HG02588 (cell line): ENCODE measurements around the gene FKRP.
"Not testable (repeated sequence)": the region's sequence is repeated elsewhere in the genome, so short reads cannot be mapped to it uniquely, and the experiment has no call there.

Source experiments
- ATAC-seq: cut with Tn5 transposase; IDR thresholded peaks from one replicate; pipeline ENCODE4 v1.9.1; 2021; ENCODE audit warnings: mild to moderate bottlenecking, moderate library complexity; ENCODE audit not compliant: unreplicated experiment

FKRP gene, protein sequence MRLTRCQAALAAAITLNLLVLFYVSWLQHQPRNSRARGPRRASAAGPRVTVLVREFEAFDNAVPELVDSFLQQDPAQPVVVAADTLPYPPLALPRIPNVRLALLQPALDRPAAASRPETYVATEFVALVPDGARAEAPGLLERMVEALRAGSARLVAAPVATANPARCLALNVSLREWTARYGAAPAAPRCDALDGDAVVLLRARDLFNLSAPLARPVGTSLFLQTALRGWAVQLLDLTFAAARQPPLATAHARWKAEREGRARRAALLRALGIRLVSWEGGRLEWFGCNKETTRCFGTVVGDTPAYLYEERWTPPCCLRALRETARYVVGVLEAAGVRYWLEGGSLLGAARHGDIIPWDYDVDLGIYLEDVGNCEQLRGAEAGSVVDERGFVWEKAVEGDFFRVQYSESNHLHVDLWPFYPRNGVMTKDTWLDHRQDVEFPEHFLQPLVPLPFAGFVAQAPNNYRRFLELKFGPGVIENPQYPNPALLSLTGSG

GRCh38 chr19:46745521-46746280 lies at the start of gene FKRP:
Gene FKRP, plus strand, starts transcription at chr19:46746057. Its CDS starts 9,394 bp downstream, at chr19:46755451.
- ATAC-seq, result peak; percentile 52

DNA sequence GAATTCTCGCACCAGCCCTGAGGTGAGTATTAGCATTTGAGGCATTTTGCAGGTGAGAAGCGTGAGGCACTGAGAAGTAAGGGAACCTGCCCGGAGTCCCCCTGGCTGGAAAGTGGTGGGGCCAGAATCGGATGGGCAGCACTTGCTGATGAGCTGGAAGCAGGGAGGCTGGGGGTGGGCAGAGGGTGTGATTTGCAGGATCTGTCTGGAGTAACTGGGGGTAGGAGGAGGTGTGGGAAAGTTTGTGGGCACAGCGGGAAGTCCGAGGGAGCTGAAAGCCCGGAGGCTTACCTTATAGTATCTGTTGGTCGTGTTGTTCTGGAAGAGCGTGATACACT lies 49.0 kb upstream of the FKRP start:
- ATAC-seq, result no peak

GRCh38 chr19:46697204-46697960 lies 48.5 kb upstream of the FKRP start:
- no peak for ATAC-seq

- ATAC-seq, result no peak
These were observed 47.2 kb upstream of the FKRP start for GRCh38 chr19:46698395-46699321.

DNA sequence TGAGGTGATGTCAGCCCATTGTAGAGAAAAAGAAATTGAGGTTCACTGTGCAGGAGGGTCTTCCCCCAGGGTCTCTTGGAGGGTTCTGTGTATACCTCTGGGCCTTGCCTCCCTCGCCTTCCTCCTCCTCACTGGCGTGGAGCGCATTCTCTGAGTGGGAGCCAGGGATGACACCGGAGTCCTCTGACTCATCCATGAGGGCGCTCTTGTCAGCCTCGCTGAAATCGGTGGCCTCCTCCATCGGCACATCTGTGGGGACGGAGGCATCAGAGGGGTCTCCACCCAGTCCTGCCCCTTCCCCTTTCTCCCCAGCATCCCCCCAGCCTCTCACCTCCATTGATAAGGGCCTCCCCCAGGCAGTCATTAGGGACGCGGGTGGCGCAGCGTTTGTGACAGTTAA lies 45.2 kb upstream of the FKRP start:
- no peak for ATAC-seq

DNA sequence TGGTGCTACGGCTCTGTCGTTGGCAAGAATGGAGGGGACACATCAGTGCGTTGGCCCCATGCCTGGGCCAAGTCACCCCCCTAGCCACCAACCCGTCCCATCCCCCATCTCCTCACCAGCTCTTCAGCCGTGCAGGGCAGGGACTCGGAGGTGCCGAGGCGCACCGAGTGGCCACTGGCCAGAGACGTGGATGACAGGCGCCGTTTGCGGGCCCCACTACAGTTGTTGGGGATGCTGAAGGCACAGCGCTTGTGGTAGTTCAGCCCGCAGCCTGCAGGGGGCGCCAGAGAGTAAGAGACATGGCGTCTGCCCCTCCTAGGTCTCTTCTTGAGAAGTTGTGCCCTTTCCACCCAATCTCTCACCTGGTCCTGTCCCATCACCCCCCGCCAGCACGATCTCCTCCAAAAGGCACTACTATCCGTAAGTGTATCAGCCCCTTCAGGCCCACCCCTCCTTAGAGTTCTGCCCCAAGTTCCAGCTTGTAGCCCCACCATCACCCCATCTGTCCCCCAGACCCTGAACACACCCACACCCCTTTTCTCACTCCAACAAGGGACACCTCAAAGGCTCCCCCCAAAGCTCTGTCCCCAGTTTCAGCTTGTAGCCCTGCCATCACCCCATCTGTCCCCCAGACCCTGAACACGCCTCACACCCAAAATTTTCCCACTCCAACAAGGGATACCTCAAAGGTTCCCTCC lies 41.3 kb upstream of the FKRP start:
- ATAC-seq, result no peak

DNA sequence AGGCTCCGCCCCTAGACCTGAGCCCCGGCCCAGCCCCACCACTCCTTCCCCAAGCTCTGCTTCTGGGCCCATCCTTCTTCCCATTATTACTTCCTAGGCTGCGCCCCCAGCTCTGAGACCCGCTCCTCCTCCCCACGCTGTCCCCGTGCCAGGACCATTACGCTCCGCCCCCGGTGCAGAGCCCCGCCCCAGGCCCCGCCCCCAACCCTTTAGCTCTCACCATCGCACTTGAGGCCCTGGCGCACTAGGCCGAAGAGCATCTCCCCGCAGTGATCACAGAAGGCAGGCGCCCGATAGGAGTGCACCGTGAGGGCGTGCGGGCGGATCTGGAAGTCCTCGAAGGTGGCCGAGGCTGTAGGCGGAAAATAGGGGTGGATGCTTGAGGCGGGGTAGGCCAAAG lies 35.2 kb upstream of the FKRP start:
- ATAC-seq, result no peak

DNA sequence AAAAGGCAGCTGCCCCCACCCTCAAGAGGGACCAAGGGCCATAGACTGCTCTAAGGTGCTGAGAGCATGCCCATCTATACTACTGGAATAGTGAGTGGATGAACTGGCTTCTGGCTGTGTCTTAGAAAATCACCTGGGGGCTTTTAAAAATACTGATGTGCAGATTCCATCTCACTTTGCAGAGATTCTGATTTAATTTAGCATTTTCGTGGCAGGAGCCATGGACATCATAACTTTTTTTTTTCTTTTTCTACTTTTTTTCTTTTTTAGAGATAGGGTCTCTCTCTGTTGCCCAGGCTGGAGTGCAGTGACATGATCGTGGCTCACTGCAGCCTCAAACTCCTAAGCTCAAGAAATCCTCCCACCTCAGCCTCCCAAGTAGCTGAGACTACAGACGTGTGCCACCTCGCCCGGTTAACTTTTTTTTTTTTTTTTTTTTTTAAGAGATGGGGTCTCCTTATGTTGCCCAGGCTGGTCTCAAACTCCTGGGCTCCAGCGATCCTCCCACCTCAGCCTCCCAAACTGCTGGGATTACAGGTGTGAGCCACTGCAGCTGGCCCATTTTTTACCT lies 33.0 kb upstream of the FKRP start:
- not testable (repeated sequence) for ATAC-seq

- ATAC-seq, result no peak
These were observed 31.9 kb upstream of the FKRP start for GRCh38 chr19:46713781-46714443.

DNA sequence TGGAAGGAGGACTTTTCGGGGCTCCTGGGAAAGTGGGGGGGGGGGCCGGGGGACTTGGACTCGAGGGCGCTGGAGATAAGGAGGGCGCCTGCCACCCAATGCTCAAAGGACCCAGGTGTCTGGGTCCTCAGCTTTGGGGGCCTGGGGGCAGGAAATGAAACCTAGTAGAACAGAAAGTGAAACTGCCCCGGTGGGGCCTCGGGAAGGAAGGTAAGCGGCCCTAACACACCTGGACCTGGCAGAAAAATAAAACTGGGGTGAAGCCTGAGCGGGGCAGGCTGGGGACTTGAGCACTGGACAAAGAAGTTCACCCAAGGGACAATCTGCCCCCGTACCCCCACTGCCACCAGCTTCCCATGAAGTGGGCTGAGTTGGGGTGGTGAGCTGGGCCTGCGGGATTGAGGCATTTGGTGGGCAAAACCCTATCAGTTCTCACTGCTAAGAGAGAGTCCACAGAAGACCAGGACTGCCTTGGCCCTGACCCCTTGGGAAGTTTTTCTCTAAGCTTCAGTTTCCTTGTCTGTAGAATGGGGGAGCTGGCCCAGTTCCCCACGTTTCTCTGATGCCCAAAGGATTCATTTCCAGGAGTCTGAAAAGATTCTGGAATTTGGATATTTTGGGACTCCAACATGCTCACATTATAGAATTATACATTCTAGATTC lies 31.3 kb upstream of the FKRP start:
- no peak for ATAC-seq

- no peak for ATAC-seq
These were observed 30.3 kb upstream of the FKRP start for GRCh38 chr19:46715620-46715974.

GRCh38 chr19:46715975-46716671 lies 29.7 kb upstream of the FKRP start:
- no peak for ATAC-seq

DNA sequence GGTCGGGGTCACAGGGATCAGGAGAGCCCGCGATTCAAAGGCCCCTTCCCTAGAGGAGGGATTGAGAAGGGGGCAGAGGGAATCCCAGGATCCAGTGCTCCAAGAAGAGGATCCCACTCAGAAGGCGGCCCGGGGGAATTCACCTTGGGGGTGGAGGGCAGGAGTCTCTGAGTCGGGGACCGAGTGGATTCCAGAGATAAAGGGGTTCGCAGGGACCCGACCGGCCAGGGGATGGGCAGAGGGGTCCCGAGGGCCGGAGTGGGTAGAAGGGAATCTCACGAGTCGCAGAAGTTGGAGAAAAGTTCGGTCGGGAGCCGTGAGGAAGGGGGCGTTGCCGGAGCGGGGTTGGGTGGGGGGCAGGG lies 29.2 kb upstream of the FKRP start:
- no peak for ATAC-seq

- ATAC-seq, result peak; percentile 40
These were observed 28.7 kb upstream of the FKRP start, which contains the start of gene PRKD2 for GRCh38 chr19:46717034-46717715. Gene PRKD2, minus strand, starts transcription at chr19:46717114. Its CDS starts 744 bp downstream, at chr19:46716370.

GRCh38 chr19:46717716-46718143 lies 28.1 kb upstream of the FKRP start:
- ATAC-seq, result no peak

DNA sequence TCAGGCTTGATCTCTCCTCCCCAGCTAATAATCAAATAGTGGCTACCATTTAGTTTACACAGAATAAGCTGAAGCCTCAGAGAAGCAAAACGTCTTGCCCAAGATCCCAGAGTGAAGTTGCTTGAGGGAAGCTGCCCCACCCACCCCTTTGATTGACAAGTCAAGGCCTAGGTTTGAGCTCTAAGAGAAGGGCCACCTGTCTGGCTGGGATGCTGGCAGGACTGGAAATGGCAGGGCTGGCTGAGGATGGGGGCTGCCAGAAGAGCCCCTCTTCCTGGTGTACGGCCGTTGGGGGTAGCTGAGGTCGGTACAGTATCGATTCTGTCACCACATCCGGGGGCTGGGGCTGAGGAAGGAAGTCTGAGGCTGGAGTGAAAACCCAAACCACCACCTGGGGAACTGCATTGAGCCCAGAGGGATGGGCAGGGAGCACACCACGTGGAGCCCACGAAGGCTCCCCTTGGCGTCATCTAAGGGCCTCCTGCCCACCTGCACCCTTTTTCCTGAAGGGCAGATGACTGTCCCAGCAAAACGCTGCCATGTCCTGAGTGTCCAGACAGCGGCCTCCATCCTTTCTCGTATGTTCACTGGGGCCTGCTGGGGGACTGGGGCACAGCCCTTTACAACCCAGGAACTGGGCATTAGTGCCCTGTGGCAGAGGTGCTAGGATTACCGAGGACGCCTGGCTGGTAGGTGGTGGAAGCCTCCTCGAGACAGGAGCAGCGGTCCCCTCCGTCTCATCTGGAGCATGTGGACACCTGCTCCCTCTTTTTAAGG lies 27.5 kb upstream of the FKRP start:
- no peak for ATAC-seq
